Keratinocyte (primary cell): Measurements from ENCODE around the gene BICD1.

Experiments
- EZH2 ChIP-seq: IDR thresholded peaks from one replicate; pipeline ENCODE4 v1.6.1; 2012; ENCODE audit warnings: inconsistent platforms, mild to moderate bottlenecking, low read length, moderate library complexity
- TF ChIP-seq, protein P1 (sequence below), 3 experiments: IDR thresholded peaks in 1 of 3; conservative IDR thresholded peaks in 1 of 3; optimal IDR thresholded peaks in 1 of 3; 2 replicates in 2 of 3; 3 replicates in 1 of 3; pipeline versions ENCODE3 to v1.5.1; 2011; ENCODE audit warnings: low read length in 3 of 3, mild to moderate bottlenecking in 3 of 3, moderate library complexity in 2 of 3, control low read depth in 1 of 3, inconsistent platforms in 1 of 3; ENCODE audit not compliant: insufficient read depth in 2 of 3; ENCODE audit errors: extremely low read depth in 1 of 3

DNA sequence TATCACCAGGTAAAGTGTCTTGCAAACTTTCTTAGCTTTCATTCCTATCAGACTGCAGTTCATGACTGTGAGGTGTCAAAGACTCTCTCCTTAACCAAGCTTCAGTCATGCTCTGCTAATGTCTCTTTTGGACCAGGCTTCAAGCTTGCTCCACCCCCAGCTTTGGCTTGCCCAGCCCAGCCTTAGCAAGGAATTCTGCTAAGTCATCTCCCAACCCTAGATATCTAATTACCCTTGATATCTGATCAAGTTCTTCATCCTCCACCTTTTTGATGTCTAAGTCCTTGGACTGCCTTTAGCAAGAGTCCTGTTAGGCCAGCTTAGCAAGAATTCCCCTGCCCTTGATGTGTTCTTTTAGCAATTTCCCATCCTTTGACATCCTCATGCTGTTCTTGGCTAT, 183.8 kb downstream of the BICD1 start:
- TF ChIP-seq, protein P1, sequence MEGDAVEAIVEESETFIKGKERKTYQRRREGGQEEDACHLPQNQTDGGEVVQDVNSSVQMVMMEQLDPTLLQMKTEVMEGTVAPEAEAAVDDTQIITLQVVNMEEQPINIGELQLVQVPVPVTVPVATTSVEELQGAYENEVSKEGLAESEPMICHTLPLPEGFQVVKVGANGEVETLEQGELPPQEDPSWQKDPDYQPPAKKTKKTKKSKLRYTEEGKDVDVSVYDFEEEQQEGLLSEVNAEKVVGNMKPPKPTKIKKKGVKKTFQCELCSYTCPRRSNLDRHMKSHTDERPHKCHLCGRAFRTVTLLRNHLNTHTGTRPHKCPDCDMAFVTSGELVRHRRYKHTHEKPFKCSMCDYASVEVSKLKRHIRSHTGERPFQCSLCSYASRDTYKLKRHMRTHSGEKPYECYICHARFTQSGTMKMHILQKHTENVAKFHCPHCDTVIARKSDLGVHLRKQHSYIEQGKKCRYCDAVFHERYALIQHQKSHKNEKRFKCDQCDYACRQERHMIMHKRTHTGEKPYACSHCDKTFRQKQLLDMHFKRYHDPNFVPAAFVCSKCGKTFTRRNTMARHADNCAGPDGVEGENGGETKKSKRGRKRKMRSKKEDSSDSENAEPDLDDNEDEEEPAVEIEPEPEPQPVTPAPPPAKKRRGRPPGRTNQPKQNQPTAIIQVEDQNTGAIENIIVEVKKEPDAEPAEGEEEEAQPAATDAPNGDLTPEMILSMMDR (optimal IDR thresholded peaks at IDR 0.05 in 1 of 3, IDR thresholded peaks at IDR 0.05 in 1 of 3, conservative IDR thresholded peaks at IDR 0.05 in 1 of 3; ENCODE audit: extremely low read depth in 1 of 3, insufficient read depth in 2 of 3, low read length in 3 of 3): no peak
- TF ChIP-seq EZH2: no peak
